Measurements from ENCODE around the gene FGGY. TPM values are rescaled to one million over a fixed set of nuclear protein-coding genes. Genes with fewer than 3 reads are reported as not detected.
"Not testable (repeated sequence)": the region's sequence is repeated elsewhere in the genome, so short reads cannot be mapped to it uniquely, and the experiment has no call there.

FGGY gene
- polyA plus RNA-seq, 12 donors = 8.5 to 16.8 (median 13.8) TPM; not detected in 1

DNA sequence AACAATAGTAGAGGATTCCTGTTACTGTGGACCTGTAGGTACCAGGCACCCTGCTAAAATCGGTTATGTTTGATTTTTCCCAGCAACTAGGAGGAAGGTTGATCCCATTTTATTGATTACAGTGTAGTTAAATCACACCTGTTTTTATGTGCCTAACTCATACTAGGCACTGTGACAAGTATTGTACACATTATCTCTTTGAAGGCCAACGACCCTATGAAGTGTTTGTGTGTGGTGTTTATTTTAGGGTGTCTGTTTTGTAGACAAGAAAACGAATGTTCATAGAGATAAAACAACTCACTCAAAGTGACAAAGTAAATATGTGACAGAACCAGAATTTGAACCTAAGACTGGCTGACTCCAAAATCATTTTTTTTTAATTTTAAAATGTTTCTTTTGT is 49.5 kb downstream of the FGGY start:
- no peak for DNase-seq

DNA sequence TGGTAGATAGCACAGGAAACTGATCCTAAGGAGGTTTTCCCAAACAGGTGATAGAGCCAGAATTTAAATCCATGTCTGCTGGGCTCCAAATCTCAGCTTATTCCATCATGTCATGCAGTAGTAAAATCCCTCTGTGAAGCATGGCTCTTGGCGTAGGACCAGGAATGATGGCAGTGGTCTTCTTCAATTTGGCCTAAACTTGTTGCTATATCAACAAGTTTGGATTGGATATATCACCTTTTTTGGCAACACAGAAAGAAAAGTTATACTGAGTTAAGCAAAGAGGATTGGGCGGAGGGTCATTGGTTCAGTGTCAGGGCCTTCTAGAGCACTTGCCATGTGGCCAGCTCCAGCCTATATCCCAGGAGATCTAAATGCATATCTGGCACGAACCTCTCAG is 52.2 kb downstream of the FGGY start:
- DNase-seq = no peak

DNA sequence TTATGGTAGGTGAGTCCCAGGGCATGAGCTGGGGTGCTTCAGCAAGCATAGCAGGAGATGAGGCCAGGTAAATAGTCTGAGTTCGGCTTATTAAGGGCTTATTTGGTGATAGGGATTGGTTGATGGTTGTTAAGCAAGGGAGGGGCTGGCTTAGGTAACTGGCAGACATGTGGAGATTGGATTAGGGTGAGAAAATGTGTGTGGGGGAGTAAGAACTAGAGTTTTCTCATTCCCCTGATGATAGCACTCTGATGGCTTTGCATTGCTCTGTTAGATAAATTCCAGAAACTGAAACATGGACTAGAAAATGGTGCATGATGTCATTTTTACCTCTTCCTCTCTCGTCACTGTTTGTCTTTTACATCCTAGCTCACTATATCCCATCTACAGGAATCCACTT is 53.6 kb downstream of the FGGY start:
- no peak for DNase-seq

DNA sequence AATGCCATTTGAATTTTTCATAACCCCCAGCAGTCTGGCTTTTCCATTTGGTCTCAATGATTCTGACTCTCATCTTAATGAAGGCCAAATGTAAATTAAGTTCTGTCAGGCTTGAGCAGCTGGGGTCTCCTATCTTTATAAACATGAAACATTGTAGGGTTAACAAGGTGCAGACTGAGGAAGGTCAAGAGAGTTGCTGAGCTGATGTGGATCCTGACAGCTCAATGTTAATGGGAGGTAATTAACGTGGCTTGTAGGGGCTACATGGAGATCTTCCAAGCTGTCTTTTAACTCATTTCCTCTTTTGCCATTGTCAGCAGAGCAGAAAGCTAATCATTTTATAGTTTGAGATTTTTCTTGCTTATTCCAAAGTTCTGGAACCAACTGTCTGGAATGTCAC is 55.2 kb downstream of the FGGY start:
- DNase-seq = no peak

DNA sequence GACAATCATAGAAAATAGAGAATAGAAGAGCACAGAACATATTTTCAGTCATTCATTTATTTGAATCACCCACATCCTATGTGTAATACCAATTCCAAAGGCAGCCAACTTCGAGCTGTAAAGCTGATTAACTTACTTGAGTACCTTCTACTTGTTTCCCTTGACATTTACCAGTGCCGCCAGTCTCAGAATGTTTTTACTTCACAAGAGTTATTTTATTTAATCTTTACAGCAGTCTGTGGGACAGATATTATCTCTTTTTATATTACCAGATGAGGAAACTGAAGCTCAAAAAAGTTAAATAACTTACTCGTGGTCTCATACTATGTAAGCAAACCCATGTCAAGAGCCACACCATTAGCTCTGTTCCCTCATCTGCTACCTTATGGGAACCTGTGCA is 56.6 kb downstream of the FGGY start:
- DNase-seq = no peak

DNA sequence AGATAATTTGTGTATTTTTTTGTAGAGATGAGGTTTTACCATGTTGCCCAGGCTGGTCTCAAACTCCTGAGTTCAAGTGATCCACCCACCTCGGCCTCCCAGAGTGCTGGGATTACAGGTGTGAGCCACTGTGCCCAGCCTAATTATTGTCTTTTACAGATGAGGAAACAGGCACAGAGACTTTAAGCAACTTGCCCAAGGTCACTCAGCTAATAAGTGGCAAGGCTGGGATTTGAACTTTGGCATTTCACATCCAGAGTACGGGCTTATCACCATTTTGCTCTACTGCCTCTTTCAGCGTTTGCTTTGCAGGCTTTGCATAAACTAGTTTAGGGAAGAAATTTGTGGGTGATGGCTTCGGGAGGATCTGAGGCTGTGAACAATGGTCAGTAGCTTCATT is 57.3 kb downstream of the FGGY start:
- DNase-seq = not testable (repeated sequence)

DNA sequence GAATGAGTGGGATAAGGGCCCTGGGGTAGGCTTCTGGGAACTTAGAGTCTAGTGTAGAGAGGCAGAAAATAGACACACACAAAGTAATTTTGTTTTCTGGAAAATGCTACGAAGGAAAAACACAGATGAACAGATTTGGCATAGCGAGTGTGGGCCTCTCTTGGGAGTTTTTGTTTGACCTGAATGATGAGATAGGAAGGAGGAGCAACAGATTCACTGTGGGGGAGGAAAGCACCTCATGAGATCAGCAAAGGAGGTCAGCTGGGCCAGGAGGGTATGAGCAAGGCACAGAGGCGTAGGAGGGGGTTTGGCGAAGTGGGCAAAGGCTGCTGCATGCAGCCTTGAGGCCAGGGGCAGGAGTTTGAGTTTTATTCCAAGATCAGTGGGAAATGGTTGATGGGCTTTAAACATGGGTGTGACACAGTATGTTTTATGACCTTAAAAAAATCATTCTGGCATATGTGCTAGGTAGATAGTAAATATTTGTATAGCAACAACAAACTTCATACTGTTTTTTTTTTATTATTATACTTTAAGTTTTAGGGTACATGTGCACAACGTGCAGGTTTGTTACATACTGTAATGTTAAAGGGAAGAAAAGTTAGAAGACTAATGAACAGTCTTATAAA is 57.9 kb downstream of the FGGY start:
- DNase-seq = peak; percentile 26

DNA sequence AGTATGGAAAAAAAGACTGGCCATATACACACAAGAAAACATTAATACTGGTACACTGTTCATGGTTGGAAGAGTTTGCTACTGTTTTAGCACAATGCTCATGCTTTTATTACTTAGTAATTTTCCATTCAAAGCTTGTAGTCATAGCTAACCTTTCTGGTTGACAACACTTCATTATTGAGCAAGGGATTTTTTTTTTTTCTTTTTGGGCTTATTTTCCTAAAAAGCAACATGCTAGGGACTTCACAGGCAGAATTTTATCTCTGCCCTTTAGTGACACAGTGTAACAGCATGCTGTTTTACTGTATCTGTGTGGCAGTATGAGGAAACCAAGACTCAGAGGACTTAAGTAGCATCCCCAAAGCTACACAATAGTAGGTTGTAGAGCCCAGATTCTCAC is 58.5 kb downstream of the FGGY start:
- DNase-seq = peak; percentile 6

DNA sequence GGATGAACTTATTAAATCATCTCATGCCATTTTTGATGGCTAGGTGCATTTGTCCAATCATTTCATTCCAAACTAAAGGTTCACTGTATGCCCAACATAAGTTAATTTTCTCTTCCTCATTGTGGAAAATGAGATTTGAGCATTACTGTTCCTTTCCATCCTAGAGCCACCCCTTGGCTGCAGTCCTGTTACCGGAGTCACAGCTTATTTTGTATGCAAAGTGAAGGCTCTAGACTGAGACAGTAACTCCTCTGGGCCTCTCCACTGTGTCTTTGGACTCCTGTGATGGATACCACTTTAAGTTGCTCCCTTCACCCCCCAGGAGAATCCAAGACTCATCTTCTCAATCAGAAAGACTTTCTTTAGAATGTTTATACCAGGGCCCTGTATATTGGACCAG is 59.7 kb downstream of the FGGY start:
- peak; percentile 23 for DNase-seq

DNA sequence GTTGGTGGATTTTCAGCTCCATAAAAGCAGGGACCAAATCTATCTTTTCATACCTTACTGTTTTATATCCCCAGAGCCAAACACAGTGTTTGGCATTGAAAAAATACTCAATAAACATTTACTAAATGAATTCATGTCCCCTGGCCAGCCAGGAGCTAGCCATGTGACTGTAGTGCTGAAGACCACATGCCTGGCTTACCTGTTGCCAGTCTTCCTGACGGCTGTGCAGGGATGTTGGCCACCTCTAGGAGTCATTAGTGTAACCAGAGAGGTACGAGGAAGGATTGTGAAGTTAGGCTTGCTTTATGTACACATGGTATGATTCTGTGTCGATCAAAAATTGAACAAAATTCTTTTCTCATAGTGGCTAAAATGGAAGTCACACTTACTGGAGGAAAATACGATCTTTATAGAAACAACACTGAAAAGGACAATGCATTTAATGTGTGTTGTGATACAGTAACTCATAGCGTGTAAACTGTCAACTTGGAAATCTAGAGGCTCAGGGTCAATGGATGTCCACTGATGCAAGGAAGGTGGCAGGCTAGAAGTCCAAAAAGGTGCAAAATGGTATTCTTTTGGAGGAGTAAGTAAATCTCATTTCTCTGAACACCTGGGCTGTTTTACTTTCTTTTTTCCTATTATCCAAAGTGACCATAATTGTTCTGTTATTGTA is 60.9 kb downstream of the FGGY start:
- DNase-seq = no peak

DNA sequence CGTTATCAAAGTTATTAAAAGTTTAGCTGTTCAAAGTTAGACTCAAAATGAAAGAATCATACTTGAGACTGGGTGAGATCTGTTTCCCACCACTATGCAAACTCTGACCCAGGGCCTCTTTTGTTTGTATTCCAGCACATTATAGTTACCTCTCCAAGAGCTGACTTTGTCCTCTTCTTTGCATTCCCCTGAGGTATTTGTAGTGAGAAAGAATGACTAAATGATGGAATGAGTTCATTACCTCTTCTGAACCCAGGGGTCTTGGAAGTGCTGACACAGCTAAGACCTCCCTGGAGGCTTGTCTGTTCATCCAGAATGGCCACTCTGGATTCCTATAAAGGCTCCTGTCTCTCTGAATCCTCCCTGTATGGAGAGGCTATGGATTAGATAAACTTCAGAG is 62.4 kb downstream of the FGGY start:
- no peak for DNase-seq

DNA sequence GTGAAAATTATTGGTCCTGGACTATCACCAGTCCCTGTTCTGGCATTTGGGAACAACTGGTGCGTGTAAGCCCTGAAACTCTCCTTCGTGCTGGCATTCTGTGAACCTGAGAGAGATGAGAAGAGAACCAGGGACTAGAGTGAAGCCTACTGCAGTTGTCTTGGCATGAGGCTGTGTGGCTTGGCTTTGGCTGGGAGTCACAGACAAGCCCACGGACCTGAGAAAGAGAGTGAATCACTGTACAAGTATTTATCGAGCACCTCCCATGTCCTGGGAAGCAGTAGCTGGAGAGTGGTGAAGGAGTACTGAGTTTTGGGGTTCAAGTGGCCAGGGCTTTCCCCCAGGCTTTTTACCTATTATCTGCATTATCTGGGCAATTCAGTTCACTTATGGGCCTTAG is 63.3 kb downstream of the FGGY start:
- DNase-seq = no peak

DNA sequence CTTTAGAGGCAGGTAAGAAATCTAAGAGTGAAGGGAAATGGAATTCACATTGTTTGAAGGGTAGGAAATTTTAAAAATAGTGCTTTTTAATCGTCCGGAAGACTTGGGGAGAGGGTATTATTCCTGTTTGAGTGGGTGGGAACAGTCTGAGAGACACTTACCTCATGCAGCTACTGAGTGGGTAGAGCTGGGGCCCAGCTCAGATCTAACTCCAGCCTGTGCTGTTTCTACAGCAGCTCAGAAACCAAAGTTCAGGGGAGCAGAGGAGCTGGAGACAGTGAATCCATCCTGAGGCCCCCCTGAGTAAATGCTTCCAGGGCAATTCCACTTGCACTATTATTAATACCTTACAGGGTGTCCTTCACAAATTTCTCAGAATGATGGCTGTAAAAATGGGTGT is 63.8 kb downstream of the FGGY start:
- DNase-seq = no peak

DNA sequence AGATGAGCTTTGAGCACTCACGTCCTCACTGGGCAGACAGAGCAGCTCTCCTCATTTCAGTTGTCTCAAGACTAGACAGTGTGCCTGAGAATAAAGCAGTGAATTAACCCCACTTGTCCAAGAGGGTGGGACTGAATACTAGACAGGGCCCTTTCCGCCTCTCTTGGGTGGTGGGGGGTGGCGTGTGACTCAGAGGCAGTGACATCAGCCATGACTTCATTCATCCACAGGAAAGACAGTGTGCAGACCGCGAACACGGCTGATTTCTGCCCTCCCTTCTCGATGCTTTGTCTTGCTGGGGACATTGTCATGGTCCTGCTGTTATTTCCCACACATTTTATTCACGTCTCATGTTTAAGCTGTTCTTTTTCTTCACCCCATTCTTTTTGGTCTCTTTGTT is 64.9 kb downstream of the FGGY start:
- no peak for DNase-seq

DNA sequence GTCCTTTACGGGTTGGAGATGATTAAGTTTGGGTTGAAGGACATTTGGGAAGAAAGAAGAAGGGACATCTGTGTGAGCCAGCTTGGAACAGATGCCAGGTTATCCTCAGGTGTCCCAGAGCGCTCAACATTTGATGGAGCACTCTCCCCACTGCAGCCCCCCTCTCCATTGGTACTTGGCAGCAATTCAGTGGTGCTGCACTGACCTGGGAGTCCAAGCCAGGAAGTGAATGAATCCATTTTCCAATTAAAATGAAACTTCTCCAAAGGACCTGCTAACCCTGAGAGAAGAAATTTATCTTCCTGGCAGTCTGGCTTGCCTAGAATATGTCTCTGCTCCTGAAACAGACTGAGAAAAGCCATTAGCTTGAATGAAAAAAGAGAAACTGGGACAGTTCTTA is 67.1 kb downstream of the FGGY start:
- no peak for DNase-seq

DNA sequence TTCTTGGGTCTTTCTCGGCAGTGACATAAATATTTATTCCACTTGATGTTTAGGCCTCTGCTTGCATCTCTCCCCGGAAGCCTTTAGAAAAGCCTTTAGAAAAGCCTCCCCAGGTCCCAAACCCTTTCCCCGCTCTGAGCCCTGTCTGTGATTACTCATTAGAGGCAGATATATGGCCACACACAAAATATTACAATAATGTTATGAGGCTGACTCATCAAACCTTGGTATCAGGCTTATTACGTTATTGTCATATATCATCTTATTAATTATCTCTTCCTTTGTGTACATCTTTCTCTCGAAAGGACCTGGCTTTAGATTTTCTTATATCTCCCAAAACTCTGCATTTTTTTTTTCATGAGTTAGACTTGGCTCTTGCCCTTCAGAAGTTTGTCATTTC is 69.5 kb downstream of the FGGY start:
- no peak for DNase-seq

DNA sequence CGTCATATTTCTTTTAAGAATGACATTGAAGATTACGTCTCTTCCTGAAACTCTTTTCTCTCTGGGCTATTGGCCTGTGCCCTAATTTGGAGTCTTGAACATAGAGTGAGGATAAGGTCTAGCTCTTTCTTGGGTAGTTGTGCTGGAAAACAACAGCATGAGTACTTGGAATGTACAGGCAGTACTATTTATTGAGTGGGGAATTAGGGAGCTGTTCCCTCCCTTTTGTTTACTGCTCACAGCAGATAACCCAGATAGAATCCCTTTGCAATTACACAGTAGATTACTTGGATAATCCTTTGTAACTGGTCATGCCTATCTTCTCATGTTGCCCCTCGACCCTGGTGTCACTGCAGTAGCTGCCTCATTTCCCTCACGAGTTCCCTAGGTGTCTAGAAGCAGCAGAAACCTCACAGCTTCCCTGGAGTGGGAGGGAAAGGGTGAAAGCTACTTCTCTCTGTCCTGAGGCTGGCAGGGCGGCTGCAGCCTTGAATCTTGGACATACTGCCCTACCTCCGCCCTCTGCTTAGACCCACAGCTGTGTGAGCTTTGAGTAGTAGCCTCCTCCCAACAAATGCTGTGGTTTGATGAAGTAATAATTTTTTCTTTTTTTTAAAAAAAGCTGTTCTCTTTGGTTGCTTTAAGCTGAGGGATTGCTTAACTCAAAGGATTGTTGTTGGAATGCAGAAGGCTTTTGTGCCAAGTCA is 70.6 kb downstream of the FGGY start:
- peak; percentile 52 for DNase-seq

DNA sequence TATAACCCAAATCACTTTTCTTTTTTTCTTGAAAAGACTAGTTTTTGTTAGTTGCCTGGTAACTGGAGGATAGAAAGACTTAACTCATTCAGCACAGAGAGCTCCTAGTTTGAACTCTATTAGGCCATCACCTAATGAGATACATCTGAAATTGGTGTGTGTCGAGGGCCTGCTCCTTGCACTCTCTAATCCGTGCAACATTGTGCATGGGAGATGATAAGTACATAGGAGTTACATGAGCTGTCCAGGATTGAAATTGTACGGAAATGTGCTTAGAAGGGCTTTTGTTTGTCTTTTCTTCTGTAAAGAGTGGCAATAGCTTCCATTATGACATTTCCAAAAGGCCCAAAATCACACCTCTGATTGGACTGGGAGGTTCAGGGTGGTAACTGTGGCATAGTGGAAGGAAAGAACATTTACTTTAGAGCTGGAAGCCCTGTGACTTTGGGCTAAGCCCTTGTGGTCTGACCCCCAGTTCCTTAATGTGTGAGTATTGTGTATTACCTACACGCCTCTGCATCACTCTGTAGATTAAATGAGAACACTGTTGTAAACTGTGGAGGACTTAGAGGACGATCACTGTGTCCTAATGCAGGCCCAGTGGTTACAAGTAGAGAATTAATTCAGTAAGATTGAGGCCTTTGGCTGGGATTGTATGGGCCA is 71.2 kb downstream of the FGGY start:
- DNase-seq = no peak

DNA sequence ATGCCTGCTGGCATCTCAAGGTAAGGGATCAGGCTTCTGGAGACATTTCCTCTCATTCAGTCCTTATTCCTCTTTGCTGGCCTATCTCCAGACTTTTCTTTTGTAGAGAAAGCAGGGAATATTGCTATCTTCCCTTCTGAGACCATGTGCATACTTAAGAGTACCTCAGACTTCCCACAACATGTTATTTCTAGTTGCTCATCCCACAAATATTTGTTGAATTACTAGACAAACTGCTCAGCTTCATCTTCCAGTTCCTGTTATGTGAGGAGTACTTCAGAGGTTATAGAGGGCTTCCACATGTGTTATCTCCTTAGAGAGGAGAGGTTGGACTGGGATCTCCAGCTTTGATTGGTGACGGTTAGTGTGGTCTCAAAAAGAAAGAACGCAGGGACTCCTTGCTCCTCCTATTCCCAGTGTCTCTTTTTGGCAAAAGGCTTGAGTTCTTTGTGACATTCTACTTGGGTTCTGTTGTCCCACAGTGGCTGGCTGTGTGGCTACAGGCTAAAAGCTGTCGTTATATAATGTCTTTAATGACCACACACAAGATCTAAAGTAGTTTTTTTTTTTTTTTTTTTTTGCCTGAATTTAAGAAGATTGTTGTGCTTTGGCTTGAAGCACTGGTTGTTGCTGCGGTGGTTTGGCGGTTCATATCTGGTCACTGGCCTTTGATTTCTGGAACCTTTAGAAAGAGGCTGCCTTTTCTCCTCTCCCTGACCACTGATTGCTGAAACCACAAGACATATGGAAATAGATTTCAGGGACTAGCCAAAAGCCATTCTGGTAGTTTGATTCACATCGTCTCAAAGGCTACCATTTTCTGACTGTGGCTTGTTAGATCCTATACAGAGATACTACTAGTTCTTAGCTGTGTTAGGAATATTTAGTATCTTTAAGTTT is 78.7 kb downstream of the FGGY start:
- DNase-seq = peak; percentile 24

DNA sequence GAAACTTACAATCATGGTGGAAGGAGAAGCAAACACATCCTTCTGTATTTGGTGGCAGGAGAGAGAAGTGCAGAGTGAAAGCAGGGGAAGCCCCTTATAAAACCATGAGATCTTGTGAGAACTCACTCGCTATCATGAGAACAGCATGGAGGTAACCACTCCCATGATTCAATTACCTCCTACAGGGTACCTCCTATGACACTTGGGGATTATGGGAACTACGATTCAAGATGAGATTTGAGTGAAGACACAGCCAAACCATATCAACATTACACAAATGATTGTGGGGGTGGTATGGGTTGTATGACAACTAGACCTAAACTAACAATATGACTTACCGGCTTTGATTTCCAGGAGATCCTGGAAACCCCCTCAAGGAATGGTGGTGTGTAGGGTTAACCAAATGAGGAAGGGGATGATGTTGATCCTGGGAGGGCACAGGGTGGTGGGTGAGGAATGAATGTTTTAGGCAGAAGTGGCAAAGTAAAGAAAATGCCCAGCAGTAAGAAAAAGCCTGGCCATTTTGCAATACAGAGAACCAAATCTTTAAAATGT is 80.5 kb downstream of the FGGY start:
- DNase-seq = no peak

DNA sequence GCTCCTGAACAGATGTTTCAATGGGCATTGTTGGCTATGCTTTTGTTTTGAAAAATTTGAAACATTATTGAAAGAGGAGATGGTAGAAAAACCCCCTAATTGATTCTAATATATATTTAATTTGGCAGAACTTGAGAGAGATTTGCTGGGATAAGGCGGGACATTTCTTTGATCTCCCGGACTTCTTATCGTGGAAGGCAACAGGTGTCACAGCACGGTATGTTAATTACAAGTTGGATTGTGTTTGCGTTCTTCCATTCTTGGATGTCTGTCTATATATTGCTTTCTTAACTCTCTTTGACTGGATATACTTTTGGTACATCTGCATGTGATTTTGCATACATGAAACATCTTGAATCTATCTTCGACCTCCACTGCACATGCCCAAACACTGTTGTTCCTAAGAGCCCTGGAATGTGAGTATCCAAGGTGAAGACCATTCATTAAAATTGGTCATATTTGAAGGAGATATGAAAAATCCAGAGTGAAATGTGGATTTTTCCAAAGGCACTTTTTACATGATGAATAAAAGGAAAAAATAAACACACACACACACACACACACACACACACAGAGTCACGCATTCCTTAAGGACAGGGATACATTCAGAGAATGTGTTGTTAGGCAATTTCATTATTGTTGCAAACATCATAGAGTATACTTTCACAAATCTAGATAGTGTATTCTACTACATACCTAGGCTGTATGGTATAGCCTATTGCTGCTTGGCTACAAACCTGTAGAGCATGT is 81.9 kb downstream of the FGGY start:
- no peak for DNase-seq
